A549 treated with Hydrocortisone at 1 μM for 4 hours (cell line): ENCODE measurements around the gene KDM4C. TPM values are rescaled to one million over a fixed set of nuclear protein-coding genes. Genes with fewer than 3 reads are reported as not detected.

Experiments
- total RNA-seq: library from RNA; stranded (reverse); fragments of 200-300 nt; extraction: Qiagen RNA extraction; gene quantifications from 5 replicates; pipeline ENCODE4 v1.2.3, GENCODE V29; 2022

The KDM4C gene
- 7.3 to 12.7 TPM (median 8.0 TPM) in 5 replicates for total RNA-seq

DNA sequence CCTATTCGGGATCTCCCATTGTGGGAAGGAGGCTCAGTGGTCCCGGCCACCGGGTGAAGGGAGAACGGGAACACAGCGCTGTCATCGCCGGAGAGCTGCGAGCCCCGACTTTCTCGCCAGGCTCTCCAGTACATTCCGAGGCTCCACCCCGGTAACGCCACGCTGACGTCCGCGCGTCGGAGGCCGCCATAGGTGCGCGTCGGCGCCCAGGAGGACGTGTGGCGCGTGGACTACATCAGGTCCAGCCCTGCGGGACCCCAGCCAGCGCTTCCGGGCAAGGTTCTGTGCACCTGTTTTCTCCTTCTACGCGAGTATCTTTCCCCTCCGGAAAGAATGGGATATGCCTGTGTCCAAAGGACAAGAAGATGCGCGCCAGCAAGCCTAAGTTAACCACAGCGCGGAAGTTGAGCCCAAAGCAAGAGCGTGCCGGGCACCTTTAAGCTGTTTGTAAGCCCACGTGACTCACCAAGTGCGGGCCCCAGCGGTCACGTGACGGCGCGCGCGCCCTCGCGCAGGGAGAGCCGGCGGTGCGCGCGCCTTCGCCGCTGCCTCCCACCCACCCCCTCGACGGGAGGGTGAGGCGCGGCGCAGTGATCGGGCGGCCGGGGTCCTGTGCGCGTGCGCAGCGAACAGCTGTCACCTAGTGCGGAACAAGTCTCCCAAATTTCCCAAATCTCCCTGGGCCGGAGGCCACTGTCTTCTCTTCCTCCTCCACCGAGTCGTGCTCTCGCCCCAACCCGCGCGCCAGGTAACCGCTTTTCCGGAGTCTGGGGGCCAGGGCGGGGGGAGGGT, at the start of gene KDM4C:
KDM4C (plus strand) TSS at position 518 of the 792 bp plus-strand sequence. CDS start 35,016 bp downstream, outside the sequence.

Other genes starting within 250 kb of the KDM4C start
- gene GLDC, start 112.2 kb upstream of the KDM4C start, total RNA-seq = 12.6 to 16.1 TPM (median 13.0 TPM) in 5 replicates